Measurements from ENCODE around the gene MRC1.

GRCh38 chr10:17771017-17771416 lies 38.1 kb upstream of the MRC1 start:
- TF ChIP-seq POLR2A (IDR thresholded peaks at IDR 0.05; ENCODE audit: low read depth, low read length) (no peak), SPI1 (IDR thresholded peaks at IDR 0.05; ENCODE audit: low read depth, low read length) (no peak)

All from GM12891 (cell line).